Measurements from ENCODE around the gene ACTL7A.

GRCh38 chr9:108869092-108869725, 7.1 kb downstream of the ACTL7A start:
- TF ChIP-seq, protein P1, sequence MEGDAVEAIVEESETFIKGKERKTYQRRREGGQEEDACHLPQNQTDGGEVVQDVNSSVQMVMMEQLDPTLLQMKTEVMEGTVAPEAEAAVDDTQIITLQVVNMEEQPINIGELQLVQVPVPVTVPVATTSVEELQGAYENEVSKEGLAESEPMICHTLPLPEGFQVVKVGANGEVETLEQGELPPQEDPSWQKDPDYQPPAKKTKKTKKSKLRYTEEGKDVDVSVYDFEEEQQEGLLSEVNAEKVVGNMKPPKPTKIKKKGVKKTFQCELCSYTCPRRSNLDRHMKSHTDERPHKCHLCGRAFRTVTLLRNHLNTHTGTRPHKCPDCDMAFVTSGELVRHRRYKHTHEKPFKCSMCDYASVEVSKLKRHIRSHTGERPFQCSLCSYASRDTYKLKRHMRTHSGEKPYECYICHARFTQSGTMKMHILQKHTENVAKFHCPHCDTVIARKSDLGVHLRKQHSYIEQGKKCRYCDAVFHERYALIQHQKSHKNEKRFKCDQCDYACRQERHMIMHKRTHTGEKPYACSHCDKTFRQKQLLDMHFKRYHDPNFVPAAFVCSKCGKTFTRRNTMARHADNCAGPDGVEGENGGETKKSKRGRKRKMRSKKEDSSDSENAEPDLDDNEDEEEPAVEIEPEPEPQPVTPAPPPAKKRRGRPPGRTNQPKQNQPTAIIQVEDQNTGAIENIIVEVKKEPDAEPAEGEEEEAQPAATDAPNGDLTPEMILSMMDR (IDR thresholded peaks at IDR 0.05; ENCODE audit: borderline replicate concordance, extremely low read depth, low read length, poor library complexity, severe bottlenecking), result no peak
- TF ChIP-seq EZH2 (IDR thresholded peaks at IDR 0.05; ENCODE audit: borderline replicate concordance, low read depth, low read length, severe bottlenecking), result no peak
